PFSK-1 (cell line): ENCODE data around the gene SOCS7.

ENCODE experiments used
- FOXP2 ChIP-seq: optimal IDR thresholded peaks from 2 replicates; pipeline ENCODE3; 2011; ENCODE audit warnings: borderline replicate concordance, control low read depth, inconsistent platforms; ENCODE audit not compliant: insufficient read depth; ENCODE audit errors: extremely low read length, extremely low read depth
- POLR2AphosphoS5 ChIP-seq: IDR thresholded peaks from 2 replicates; pipeline ENCODE4 v1.6.1; 2012; ENCODE audit warnings: low read depth, mild to moderate bottlenecking, control low read depth, low read length, moderate library complexity
- REST ChIP-seq, 2 experiments: IDR thresholded peaks; 2 replicates each; pipeline versions ENCODE4 v1.6.1 to v1.8.0; 2011 to 2012; ENCODE audit warnings: low read depth in 2 of 2, low read length in 2 of 2, control low read depth in 1 of 2, inconsistent platforms in 1 of 2, mild to moderate bottlenecking in 1 of 2, moderate library complexity in 1 of 2; ENCODE audit not compliant: insufficient read depth in 1 of 2
- SIN3A ChIP-seq: IDR thresholded peaks from 2 replicates; pipeline ENCODE4 v1.6.1; 2012; ENCODE audit warnings: mild to moderate bottlenecking, low read length, moderate library complexity, borderline replicate concordance; ENCODE audit not compliant: insufficient read depth
- TAF1 ChIP-seq: IDR thresholded peaks from 2 replicates; pipeline ENCODE4 v1.6.1; 2012; ENCODE audit warnings: low read length, control low read depth, borderline replicate concordance; ENCODE audit not compliant: insufficient read depth

SOCS7 gene

GRCh38 chr17:38342886-38343607 lies 8.6 kb upstream of the SOCS7 start:
- TF ChIP-seq SIN3A, result no peak
- no peak for TF ChIP-seq POLR2AphosphoS5
- no peak for TF ChIP-seq TAF1
- no peak for TF ChIP-seq FOXP2
- TF ChIP-seq REST (IDR thresholded peaks at IDR 0.05; ENCODE audit: insufficient read depth in 1 of 2, low read depth in 2 of 2, low read length in 2 of 2), result no peak

- TF ChIP-seq POLR2AphosphoS5, result no peak
- TF ChIP-seq TAF1, result no peak
Observed at GRCh38 chr17:38343608-38344419, 7.8 kb upstream of the SOCS7 start, which contains the start of gene GPR179. Gene GPR179 (minus strand): TSS chr17:38343956. CDS start chr17:38343789, 167 bp downstream.

- TF ChIP-seq TAF1 (no peak), FOXP2 (no peak), REST (IDR thresholded peaks at IDR 0.05; ENCODE audit: insufficient read depth in 1 of 2, low read depth in 2 of 2, low read length in 2 of 2) (no peak), POLR2AphosphoS5 (no peak), SIN3A (no peak)
Observed at GRCh38 chr17:38344420-38344745, 7.3 kb upstream of the SOCS7 start.

- TF ChIP-seq POLR2AphosphoS5 (no peak), TAF1 (no peak), FOXP2 (no peak)
Observed at GRCh38 chr17:38345743-38346142, 5.9 kb upstream of the SOCS7 start.

- TF ChIP-seq FOXP2, result no peak
- TF ChIP-seq REST (IDR thresholded peaks at IDR 0.05; ENCODE audit: insufficient read depth in 1 of 2, low read depth in 2 of 2, low read length in 2 of 2), result no peak
- no peak for TF ChIP-seq TAF1
Observed at GRCh38 chr17:38349097-38349730, 2.4 kb upstream of the SOCS7 start.

- no peak for TF ChIP-seq POLR2AphosphoS5
- TF ChIP-seq FOXP2, result no peak
- no peak for TF ChIP-seq REST (IDR thresholded peaks at IDR 0.05; ENCODE audit: insufficient read depth in 1 of 2, low read depth in 2 of 2, low read length in 2 of 2)
- TF ChIP-seq SIN3A, result no peak
- TF ChIP-seq TAF1, result no peak
Observed at GRCh38 chr17:38350035-38350434, 1.6 kb upstream of the SOCS7 start.
